Lung (tissue), 12 donors: ENCODE results near the gene LTBP4. TPM values are rescaled to one million over a fixed set of nuclear protein-coding genes. Genes with fewer than 3 reads are reported as not detected.

ENCODE experiments used
- ATAC-seq: fragments of 200-7000 bp; cut with Tn5 transposase; one replicate; pipeline ENCODE4 v1.9.1; 2020; ENCODE audit warnings: moderate number of reproducible peaks; ENCODE audit not compliant: insufficient read depth, low FRiP score
- DNase-seq, 3 donors: peaks; one replicate each; pipeline ENCODE4 v3.0.0-alpha.2; 2013 to 2017
- H3K27ac ChIP-seq, 2 donors: one replicate each; pipeline ENCODE4 v1.5.1; 2013; ENCODE audit warnings: mild to moderate bottlenecking in 2 of 2, moderate library complexity in 2 of 2, control low read depth in 1 of 2, inconsistent platforms in 1 of 2, low read depth in 1 of 2, low read length in 1 of 2
- H3K27me3 ChIP-seq, 3 donors: one replicate each; pipeline ENCODE4 v1.5.1; 2013; ENCODE audit warnings: low read length in 2 of 3; ENCODE audit not compliant: control insufficient read depth in 3 of 3, insufficient read depth in 3 of 3
- H3K36me3 ChIP-seq, 4 donors: one replicate each; pipeline ENCODE4 v1.5.1; 2013; ENCODE audit warnings: low read length in 4 of 4, mild to moderate bottlenecking in 1 of 4, moderate library complexity in 1 of 4; ENCODE audit not compliant: control insufficient read depth in 4 of 4, insufficient read depth in 4 of 4
- H3K4me1 ChIP-seq, 5 donors: one replicate each; pipeline ENCODE4 v1.5.1; 2013; ENCODE audit warnings: low read length in 5 of 5, mild to moderate bottlenecking in 2 of 5, moderate library complexity in 1 of 5; ENCODE audit not compliant: control insufficient read depth in 5 of 5, insufficient read depth in 5 of 5
- H3K4me3 ChIP-seq: one replicate; pipeline ENCODE4 v1.5.1; 2013; ENCODE audit warnings: mild to moderate bottlenecking, control low read depth, moderate library complexity
- H3K9ac ChIP-seq, 2 donors: one replicate each; pipeline ENCODE4 v1.5.1; 2013; ENCODE audit warnings: low read length in 2 of 2, control low read depth in 1 of 2; ENCODE audit not compliant: insufficient read depth in 1 of 2
- H3K9me3 ChIP-seq, 4 donors: one replicate each; pipeline ENCODE4 v1.5.1; 2013; ENCODE audit warnings: low read length in 3 of 4, mild to moderate bottlenecking in 1 of 4, moderate library complexity in 1 of 4; ENCODE audit not compliant: control insufficient read depth in 4 of 4, insufficient read depth in 3 of 4
- WGBS, 2 donors: extraction: QIAGEN DNeasy Blood & Tissue Kit; methylation state at CpG; one replicate each; pipeline ENCODE4 v1.1.7; 2013; 5-methylcytosine and 5-hydroxymethylcytosine counted together
- polyA plus RNA-seq, 2 donors: library from polyadenylated mRNA; stranded (reverse); fragments of 200-250 nt; gene quantifications; one replicate each; pipeline ENCODE4 v1.2.1, GENCODE V29; 2013
- total RNA-seq, 2 donors: library from RNA; depleted of rRNA in 1 of 2; stranded (reverse); fragments of >200 nt in 1 of 2; gene quantifications; one replicate each; pipeline ENCODE4 v1.2.1, GENCODE V29; 2014 to 2021
- TF ChIP-seq, protein P1 (sequence below): IDR thresholded peaks from 2 replicates; pipeline ENCODE4 v1.5.1; 2012; ENCODE audit warnings: mild to moderate bottlenecking; ENCODE audit errors: control extremely low read depth, extremely low read depth
- donor health status: control.
- donor health status: control.
- donor health status: Bipolar disorder and iron deficiency.
- donor health status: healthy.
- donor health status: DM: yes; HTN: yes; CAD: no.

The LTBP4 gene
- total and polyA plus RNA-seq, 4 donors = 73.0 to 290 (median 151) TPM

DNA sequence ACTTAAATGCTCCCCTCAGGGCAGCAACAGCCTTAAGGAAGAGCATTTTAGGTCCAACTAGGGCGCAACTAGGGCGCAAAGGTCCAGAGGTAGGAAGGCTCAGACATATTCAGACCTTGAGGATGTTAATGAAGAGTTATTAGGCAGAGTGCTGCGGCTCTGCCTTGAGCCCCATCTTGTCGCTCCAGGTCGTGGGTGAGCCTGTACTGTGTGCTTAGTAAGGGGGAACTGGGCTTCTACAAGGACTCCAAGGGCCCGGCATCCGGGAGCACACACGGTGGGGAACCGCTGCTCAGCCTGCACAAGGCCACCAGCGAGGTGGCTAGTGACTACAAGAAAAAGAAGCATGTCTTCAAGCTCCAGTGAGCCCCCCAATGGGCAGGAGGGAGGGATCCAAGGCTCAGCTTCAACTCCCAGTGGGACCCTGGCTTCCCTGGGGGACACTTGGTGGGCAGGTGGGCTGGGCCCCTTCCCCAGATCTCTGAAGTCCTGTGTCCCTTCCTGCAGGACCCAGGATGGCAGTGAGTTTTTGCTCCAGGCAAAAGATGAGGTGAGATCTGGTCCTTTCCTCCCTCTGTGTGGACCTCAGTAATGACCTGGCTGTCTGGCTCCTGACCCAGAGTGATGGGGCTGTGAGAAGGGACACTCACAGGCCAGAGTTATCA is 29.2 kb upstream of the LTBP4 start:
- 81 to 90% methylated on average over 10 of the region's 10 CpGs for WGBS, 2 donors
- no peaks in the 10 kb centered on the region for H3K9me3 ChIP-seq
- H3K36me3 ChIP-seq = no peaks in the 10 kb centered on the region
- peaks cover 0 to 27% (median 12%) of the 10 kb centered on the region in 3 donors for H3K27me3 ChIP-seq
- peaks cover 0 to 9% (median 0%) of the 10 kb centered on the region in 5 donors for H3K4me1 ChIP-seq
- H3K9ac ChIP-seq = no peak overlapping the region
- ATAC-seq = no peak
- H3K27ac ChIP-seq = no peak overlapping the region
- no peak for DNase-seq
- H3K4me3 ChIP-seq = no peak overlapping the region
- TF ChIP-seq, protein P1, sequence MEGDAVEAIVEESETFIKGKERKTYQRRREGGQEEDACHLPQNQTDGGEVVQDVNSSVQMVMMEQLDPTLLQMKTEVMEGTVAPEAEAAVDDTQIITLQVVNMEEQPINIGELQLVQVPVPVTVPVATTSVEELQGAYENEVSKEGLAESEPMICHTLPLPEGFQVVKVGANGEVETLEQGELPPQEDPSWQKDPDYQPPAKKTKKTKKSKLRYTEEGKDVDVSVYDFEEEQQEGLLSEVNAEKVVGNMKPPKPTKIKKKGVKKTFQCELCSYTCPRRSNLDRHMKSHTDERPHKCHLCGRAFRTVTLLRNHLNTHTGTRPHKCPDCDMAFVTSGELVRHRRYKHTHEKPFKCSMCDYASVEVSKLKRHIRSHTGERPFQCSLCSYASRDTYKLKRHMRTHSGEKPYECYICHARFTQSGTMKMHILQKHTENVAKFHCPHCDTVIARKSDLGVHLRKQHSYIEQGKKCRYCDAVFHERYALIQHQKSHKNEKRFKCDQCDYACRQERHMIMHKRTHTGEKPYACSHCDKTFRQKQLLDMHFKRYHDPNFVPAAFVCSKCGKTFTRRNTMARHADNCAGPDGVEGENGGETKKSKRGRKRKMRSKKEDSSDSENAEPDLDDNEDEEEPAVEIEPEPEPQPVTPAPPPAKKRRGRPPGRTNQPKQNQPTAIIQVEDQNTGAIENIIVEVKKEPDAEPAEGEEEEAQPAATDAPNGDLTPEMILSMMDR = no peak

DNA sequence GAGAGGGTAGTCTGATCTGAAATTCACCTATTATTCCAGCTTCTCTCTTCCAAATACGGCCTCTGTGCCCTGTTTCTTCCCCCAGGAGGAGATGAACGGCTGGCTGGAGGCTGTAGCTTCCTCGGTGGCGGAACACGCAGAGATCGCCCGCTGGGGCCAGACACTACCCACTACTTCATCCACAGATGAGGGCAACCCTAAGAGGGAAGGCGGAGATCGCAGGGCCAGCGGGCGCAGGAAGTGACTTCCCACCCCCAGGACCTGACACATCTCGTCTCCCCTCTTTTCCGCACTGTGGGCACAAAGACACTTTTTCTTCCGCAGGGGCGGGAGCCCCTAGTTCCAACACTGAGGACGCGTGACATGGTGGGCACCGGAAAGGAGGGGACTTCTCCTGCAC is 25.8 kb upstream of the LTBP4 start:
- no peak for DNase-seq
- WGBS, 2 donors = 79 to 87% methylated on average over 18 of the region's 18 CpGs
- no peak overlapping the region for H3K27ac ChIP-seq

DNA sequence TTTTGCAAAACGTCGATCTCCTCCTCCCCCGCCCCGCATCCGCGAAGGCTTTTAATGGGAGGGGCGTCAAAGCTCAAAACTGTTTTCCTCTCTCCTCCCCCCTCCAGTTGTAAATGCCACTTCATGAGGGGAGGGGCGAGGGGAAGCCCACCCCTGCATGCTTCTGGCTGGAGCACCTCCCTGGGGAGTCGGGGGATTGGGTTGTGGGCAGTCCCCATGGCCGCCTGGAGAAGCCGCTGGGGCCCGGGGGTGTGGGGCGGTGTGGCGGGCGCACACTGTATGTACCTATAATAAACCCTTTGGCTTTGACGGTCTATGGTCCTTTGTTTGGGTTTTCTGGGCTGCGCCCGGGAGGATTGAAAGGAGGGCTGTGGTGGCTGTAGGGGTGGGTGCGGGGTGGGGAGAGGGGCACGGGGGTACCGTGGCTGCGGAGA is 25.0 kb upstream of the LTBP4 start:
- Histone ChIP-seq H3K27me3 (no peaks in the 10 kb centered on the region), H3K4me1 (peaks cover 0 to 6% (median 3%) of the 10 kb centered on the region in 5 donors), H3K4me3 (peak overlapping the region; percentile 82), H3K36me3 (peaks cover 0 to 12% (median 4%) of the 10 kb centered on the region in 4 donors), H3K9me3 (no peaks in the 10 kb centered on the region), H3K27ac (no peak overlapping the region), H3K9ac (no peak overlapping the region)
- TF ChIP-seq, protein P1 = no peak
- 2 to 4% methylated on average over 22 of the region's 22 CpGs for WGBS, 2 donors
- no peak for ATAC-seq
- peak in 1 of 3 donors; percentile 35 for DNase-seq

More for the DNA sequence above, 25.8 kb upstream of the LTBP4 start:
- H3K27me3 ChIP-seq = no peaks in the 10 kb centered on the region
- peaks cover 0 to 9% (median 3%) of the 10 kb centered on the region in 5 donors for H3K4me1 ChIP-seq
- TF ChIP-seq, protein P1 = no peak
- peaks cover 0 to 7% (median under 1%) of the 10 kb centered on the region in 4 donors for H3K36me3 ChIP-seq
- H3K9me3 ChIP-seq = no peaks in the 10 kb centered on the region
- H3K4me3 ChIP-seq = no peak overlapping the region
- no peak overlapping the region for H3K9ac ChIP-seq
- no peak for ATAC-seq
